Effector memory CD8-positive, alpha-beta T cell (primary cell): Measurements from ENCODE around the gene ANKRD30B.
"Not testable (repeated sequence)": the region's sequence is repeated elsewhere in the genome, so short reads cannot be mapped to it uniquely, and the experiment has no call there.

Experiments
- ATAC-seq: fragments of 150-1000 bp; cut with Tn5 transposase; replicated peaks from 2 replicates; pipeline ENCODE4 v1.10.0; 2021; ENCODE audit warnings: mild to moderate bottlenecking, moderate library complexity
- DNase-seq, 3 experiments: peaks; one replicate each; pipeline ENCODE4 v3.0.0; 2021
- H3K27ac Mint-ChIP-seq, 2 donors: one replicate each; pipeline ENCODE4 v1.8.0; 2022; ENCODE audit warnings: mild to moderate bottlenecking in 2 of 2, mixed read lengths in 2 of 2, moderate library complexity in 2 of 2
- H3K27me3 Mint-ChIP-seq, 2 donors: one replicate each; pipeline ENCODE4 v1.8.0; 2022; ENCODE audit warnings: mixed read lengths in 2 of 2
- H3K36me3 Mint-ChIP-seq: one replicate; pipeline ENCODE4 v1.8.0; 2022; ENCODE audit warnings: mild to moderate bottlenecking, moderate library complexity, mixed read lengths; ENCODE audit not compliant: insufficient read depth
- H3K4me1 Mint-ChIP-seq, 2 donors: one replicate each; pipeline ENCODE4 v1.8.0; 2022; ENCODE audit warnings: low read depth in 2 of 2, mixed read lengths in 2 of 2
- H3K4me3 Mint-ChIP-seq, 2 donors: one replicate each; pipeline ENCODE4 v1.8.0; 2022; ENCODE audit warnings: mild to moderate bottlenecking in 2 of 2, mixed read lengths in 2 of 2, moderate library complexity in 2 of 2
- H3K9me3 Mint-ChIP-seq, 2 donors: one replicate each; pipeline ENCODE4 v1.8.0; 2022; ENCODE audit warnings: mixed read lengths in 2 of 2

The ANKRD30B gene

DNA sequence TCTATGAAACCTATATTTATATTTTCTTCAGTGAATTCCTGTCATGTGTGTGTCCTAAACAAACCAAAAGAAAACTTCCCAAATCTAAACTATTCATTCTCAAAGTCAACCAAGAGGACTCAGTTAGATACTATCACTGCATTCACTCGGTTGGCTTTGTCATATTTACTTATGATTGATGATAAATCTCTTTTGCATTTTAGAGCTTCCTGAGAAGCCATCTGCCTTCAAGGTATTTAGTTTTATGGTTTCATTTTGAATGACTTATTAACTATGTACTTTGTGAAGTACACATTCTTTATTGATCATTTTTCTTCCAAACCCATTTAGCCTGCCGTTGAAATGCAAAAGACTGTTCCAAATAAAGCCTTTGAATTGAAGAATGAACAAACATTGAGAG is 36.2 kb downstream of the ANKRD30B start:
- peaks cover 7% of the 10 kb centered on the region for H3K36me3 Mint-ChIP-seq
- no peaks in the 10 kb centered on the region for H3K27me3 Mint-ChIP-seq
- DNase-seq (no peak), ATAC-seq (no peak)
- H3K4me1 Mint-ChIP-seq: no peaks in the 10 kb centered on the region
- H3K4me3 Mint-ChIP-seq: no peak overlapping the region
- H3K27ac Mint-ChIP-seq: no peak overlapping the region
- no peaks in the 10 kb centered on the region for H3K9me3 Mint-ChIP-seq

DNA sequence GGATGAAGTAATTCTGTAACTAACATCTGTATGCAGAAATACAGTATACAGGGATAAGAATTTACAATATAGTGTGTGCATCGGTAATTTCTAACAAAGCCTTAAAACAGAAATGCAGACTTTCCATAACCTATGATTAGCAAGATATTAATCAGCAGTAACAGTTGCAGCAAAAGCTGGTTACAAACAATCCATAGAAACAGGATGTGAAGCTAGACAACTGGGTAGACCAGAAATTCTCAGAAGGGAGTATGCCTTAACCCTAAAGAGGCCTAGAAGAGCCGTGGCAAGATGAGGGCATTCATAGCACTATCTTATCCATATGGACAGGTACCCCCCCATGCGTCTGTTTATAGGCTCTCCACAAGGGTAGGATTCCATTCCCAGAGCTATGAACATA is 48.9 kb downstream of the ANKRD30B start:
- not testable (repeated sequence) for H3K27ac Mint-ChIP-seq, H3K4me3 Mint-ChIP-seq, H3K36me3 Mint-ChIP-seq, H3K4me1 Mint-ChIP-seq, H3K9me3 Mint-ChIP-seq, DNase-seq, ATAC-seq, H3K27me3 Mint-ChIP-seq

DNA sequence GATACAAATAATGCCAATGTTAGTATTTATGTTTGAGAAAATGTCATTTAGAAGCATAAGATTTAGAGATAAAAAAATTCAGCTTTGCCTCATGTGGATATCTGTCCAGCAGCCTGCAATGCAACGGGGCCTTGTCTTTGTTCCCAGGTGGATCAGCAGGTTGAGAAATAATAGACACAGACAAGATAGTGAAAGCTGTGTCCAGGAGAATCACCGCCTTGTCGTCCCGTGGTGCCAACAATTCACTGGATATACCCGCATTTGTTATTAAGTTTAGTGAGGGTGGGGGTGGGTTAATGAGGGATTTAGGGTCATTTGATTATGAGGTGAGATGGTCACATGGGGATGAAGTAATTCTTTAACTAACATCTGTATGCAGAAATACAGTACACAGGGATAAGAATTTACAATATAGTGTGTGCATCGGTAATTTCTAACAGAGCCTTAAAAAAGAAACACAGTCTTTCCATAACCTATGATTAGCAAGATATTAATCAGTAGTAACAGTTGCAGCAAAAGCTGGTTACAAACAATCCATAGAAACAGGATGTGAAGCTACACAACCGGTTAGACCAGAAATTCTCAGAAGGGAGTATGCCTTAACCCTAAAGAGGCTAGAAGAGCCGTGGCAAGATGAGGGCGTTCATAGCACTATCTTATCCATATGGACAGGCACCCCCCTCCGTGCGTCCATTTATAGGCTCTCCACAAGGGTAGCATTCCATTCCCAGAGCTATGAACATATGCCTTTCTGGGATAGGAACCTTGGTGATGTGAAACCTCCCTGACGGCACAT is 50.2 kb downstream of the ANKRD30B start:
- not testable (repeated sequence) for H3K27ac Mint-ChIP-seq, H3K9me3 Mint-ChIP-seq, DNase-seq, H3K4me1 Mint-ChIP-seq, H3K36me3 Mint-ChIP-seq, H3K4me3 Mint-ChIP-seq, H3K27me3 Mint-ChIP-seq, ATAC-seq

DNA sequence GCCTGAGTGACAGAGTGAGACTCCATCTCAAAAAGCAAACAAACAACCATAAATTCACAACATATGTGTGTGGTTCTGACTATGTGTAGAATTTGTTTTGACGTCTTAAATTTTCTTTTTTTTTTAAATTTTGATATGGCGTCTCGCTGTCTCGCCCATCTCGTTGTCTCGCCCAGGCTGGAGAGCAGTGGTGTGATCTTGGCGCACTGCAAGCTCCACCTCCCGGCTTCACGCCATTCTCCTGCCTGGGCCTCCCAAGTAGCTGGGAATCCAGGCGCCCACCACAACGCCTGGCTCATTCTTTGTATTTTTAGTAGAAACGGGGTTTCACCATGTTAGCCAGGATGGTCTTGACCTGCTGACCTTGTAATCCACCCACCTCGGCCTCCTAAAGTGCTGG is 63.1 kb downstream of the ANKRD30B start:
- not testable (repeated sequence) for H3K27ac Mint-ChIP-seq, H3K4me3 Mint-ChIP-seq, DNase-seq, H3K4me1 Mint-ChIP-seq, ATAC-seq, H3K27me3 Mint-ChIP-seq, H3K9me3 Mint-ChIP-seq, H3K36me3 Mint-ChIP-seq

- not testable (repeated sequence) for H3K9me3 Mint-ChIP-seq, H3K27me3 Mint-ChIP-seq, DNase-seq, H3K4me1 Mint-ChIP-seq, H3K4me3 Mint-ChIP-seq, H3K27ac Mint-ChIP-seq, ATAC-seq, H3K36me3 Mint-ChIP-seq
Observed at GRCh38 chr18:14826972-14827632, 79.1 kb downstream of the ANKRD30B start.

DNA sequence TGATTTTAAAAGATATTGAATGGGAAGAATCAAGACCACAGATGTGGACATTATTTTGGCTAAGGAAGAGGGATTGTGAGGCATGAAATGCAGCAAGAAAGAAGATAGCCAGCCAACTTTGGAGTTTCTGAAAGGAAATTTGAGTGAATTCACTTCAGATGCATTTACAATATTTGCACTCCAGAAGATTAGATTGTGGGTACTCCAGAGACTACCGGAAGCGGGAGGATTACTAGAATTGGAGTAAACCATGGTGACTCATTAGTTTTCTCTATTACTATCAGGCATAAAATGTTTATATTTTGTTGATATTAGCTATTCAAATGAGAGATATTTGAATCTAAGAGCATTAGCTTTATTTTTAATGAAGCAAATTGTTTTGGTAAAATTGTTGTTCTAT is 93.6 kb downstream of the ANKRD30B start:
- H3K27me3 Mint-ChIP-seq, H3K27ac Mint-ChIP-seq, ATAC-seq, H3K4me1 Mint-ChIP-seq, H3K4me3 Mint-ChIP-seq, H3K9me3 Mint-ChIP-seq, DNase-seq, H3K36me3 Mint-ChIP-seq: not testable (repeated sequence)

GRCh38 chr18:14851533-14851932 is 103.6 kb downstream of the ANKRD30B start:
- H3K27me3 Mint-ChIP-seq, H3K4me3 Mint-ChIP-seq, H3K36me3 Mint-ChIP-seq, H3K4me1 Mint-ChIP-seq, ATAC-seq, H3K9me3 Mint-ChIP-seq, DNase-seq, H3K27ac Mint-ChIP-seq: not testable (repeated sequence)

GRCh38 chr18:14855634-14856033 is 107.7 kb downstream of the ANKRD30B start:
- H3K36me3 Mint-ChIP-seq, ATAC-seq, H3K9me3 Mint-ChIP-seq, H3K27me3 Mint-ChIP-seq, H3K27ac Mint-ChIP-seq, DNase-seq, H3K4me3 Mint-ChIP-seq, H3K4me1 Mint-ChIP-seq: not testable (repeated sequence)

- H3K36me3 Mint-ChIP-seq, ATAC-seq, H3K27ac Mint-ChIP-seq, H3K4me3 Mint-ChIP-seq, DNase-seq, H3K27me3 Mint-ChIP-seq, H3K9me3 Mint-ChIP-seq, H3K4me1 Mint-ChIP-seq: not testable (repeated sequence)
Observed at GRCh38 chr18:14856256-14856655, 108.3 kb downstream of the ANKRD30B start.

- not testable (repeated sequence) for ATAC-seq, H3K9me3 Mint-ChIP-seq, H3K27ac Mint-ChIP-seq, H3K4me3 Mint-ChIP-seq, H3K36me3 Mint-ChIP-seq, H3K4me1 Mint-ChIP-seq, DNase-seq, H3K27me3 Mint-ChIP-seq
Observed at GRCh38 chr18:14858514-14858913, 110.5 kb downstream of the ANKRD30B start.

- DNase-seq, H3K4me3 Mint-ChIP-seq, H3K4me1 Mint-ChIP-seq, H3K36me3 Mint-ChIP-seq, H3K27ac Mint-ChIP-seq, H3K9me3 Mint-ChIP-seq, ATAC-seq, H3K27me3 Mint-ChIP-seq: not testable (repeated sequence)
Observed at GRCh38 chr18:14859995-14860394, 112.0 kb downstream of the ANKRD30B start.

GRCh38 chr18:14866426-14866825 is 118.5 kb downstream of the ANKRD30B start:
- not testable (repeated sequence) for H3K36me3 Mint-ChIP-seq, ATAC-seq, H3K27ac Mint-ChIP-seq, H3K9me3 Mint-ChIP-seq, DNase-seq, H3K4me1 Mint-ChIP-seq, H3K4me3 Mint-ChIP-seq, H3K27me3 Mint-ChIP-seq

GRCh38 chr18:14867988-14868387 is 120.0 kb downstream of the ANKRD30B start:
- peak overlapping the region in 1 of 2 donors; percentile 71 for H3K27ac Mint-ChIP-seq
- not testable (repeated sequence) for H3K9me3 Mint-ChIP-seq, ATAC-seq, DNase-seq, H3K27me3 Mint-ChIP-seq, H3K36me3 Mint-ChIP-seq, H3K4me1 Mint-ChIP-seq, H3K4me3 Mint-ChIP-seq

- not testable (repeated sequence) for H3K4me3 Mint-ChIP-seq, DNase-seq, H3K9me3 Mint-ChIP-seq, H3K27me3 Mint-ChIP-seq, H3K36me3 Mint-ChIP-seq, ATAC-seq, H3K4me1 Mint-ChIP-seq
- peak overlapping the region in 1 of 2 donors; percentile 15 for H3K27ac Mint-ChIP-seq
Observed at GRCh38 chr18:14868825-14869224, 120.9 kb downstream of the ANKRD30B start.
